Left renal cortex interstitium (tissue), 4 donors: Measurements from ENCODE around the gene XPNPEP3. TPM values are rescaled to one million over a fixed set of nuclear protein-coding genes. Genes with fewer than 3 reads are reported as not detected.
"Not testable (repeated sequence)": the region's sequence is repeated elsewhere in the genome, so short reads cannot be mapped to it uniquely, and the experiment has no call there.

Experiments
- DNase-seq, 4 donors: peaks; one replicate each; pipeline ENCODE4 v3.0.0-alpha.2; 2013; ENCODE audit warnings: low read depth in 4 of 4, low spot score in 2 of 4, missing footprints in 1 of 4
- polyA plus RNA-seq, 4 donors: library from polyadenylated mRNA; unstranded; fragments of 120-200 nt; gene quantifications; one replicate each; pipeline ENCODE4 v1.2.1, GENCODE V29; 2013; ENCODE audit not compliant: insufficient read length in 4 of 4

Gene XPNPEP3
- polyA plus RNA-seq, 4 donors, result 18.3 to 25.6 (median 23.3) TPM

- DNase-seq, result peak in 2 of 4 donors; percentile 24 to 37
Observed at GRCh38 chr22:40855979-40856512, 902 bp upstream of the XPNPEP3 start.

DNA sequence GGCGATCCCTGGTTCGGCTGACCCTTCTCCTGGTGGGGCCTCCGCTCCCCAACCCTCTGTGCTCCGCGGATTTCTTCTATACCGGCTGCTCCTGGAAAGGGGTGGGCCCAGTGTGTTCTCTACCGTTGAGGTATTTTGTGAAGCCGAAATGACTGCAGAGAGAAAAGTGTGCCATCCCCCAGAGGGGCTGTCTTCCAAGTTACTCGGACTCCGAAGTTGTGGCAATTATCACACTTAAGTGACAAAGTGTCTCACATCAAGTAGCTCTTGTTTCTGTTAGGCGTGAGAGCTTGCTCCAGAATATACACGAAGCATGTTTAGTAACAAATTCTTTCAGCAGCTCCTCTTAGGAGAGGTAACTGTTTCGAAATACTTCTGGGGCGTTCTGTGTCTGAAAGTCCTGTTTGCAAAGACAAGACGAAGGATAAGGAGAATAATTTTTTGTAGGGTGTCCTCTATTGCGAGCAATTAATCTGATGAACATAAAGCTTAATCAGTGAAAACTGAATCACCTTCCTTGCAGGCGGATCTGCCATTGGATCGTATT lies 434 bp downstream of the XPNPEP3 start:
- DNase-seq, result no peak

- DNase-seq, result no peak
Observed at GRCh38 chr22:40862013-40862412, 5.1 kb downstream of the XPNPEP3 start, which contains the start of gene DNAJB7. TSS of gene DNAJB7 (minus strand) at chr22:40862113. CDS start at chr22:40861994, 119 bp downstream.

- DNase-seq, result no peak
Observed at GRCh38 chr22:40862537-40862936, 5.6 kb downstream of the XPNPEP3 start.

DNA sequence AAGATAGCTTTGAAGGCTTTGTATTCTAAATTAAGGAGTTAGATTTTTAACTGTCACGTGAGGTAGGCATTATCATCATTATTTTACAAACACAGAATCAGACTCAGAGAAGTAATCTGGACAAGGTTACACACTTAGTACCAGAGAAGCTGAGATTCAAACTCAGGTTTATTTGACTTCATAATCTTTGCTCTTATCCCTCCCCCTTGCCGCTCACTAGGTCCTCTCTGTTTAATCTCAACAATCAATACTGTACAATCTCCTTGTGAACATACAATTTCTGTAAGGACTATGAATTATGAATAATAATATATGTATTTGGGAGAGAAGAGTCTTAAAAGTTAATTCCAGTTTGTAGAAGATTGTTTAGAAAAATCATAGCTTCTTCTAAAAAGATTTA lies 10.2 kb downstream of the XPNPEP3 start:
- no peak for DNase-seq

DNA sequence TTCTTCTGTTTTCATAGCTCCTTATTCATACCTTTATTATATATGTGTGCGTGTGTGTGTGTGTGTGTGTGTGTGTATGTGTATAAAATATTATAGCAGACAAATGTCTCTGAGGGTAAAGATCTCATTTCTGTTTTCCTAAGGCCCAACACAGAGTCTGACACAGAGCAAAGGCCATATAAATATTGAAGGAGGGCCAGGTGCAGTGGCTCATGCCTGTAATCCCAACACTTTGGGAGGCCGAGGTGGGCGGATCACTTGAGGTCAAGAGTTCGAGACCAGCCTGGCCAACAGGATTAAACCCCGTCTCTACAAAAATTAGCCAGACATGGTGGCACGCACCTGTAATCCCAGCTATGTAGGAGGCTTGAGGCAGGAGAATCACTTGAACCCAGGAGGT lies 11.4 kb downstream of the XPNPEP3 start:
- DNase-seq, result not testable (repeated sequence)

GRCh38 chr22:40874016-40874415 lies 17.1 kb downstream of the XPNPEP3 start:
- DNase-seq, result no peak

GRCh38 chr22:40875111-40875510 lies 18.2 kb downstream of the XPNPEP3 start:
- DNase-seq, result no peak

GRCh38 chr22:40876907-40877306 lies 20.0 kb downstream of the XPNPEP3 start:
- no peak for DNase-seq

GRCh38 chr22:40877488-40877887 lies 20.5 kb downstream of the XPNPEP3 start:
- DNase-seq, result no peak

DNA sequence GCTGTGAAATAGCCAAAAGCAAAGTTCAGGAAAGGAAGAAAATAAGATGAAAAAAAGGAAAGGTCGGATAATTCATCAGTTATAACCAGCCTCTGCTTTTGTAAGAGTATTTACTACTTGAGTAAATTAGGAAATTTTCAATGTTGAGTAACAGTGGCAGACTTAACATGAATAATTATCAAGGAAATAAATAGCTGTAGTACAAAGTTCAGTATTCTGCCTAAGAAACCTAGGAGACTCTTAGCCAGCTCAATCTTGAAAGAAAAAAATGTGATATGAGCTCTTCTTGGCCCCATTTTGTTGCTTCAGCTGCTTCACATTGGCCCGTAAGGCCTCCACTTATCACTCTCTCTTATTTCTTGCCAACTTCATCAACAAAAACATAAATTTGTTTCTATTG lies 22.0 kb downstream of the XPNPEP3 start:
- no peak for DNase-seq

DNA sequence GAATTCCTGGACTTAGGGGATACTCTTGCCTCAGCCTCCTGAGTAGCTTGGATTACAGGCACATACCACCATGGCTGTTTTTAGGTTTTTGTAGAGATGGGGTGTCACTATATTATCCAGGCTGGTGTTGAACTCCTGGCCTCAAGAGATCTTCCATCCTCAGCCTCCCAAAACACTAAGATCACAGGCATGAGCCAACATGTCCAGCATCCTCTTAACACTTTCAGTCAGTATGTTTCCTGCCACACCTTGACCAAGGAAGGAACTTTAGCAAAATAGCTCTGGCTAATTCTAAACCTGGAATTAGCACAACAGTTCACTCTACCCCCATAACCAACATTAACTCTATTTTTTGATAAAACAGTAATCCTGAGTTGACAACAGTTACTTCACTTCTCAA lies 32.2 kb downstream of the XPNPEP3 start:
- no peak for DNase-seq

DNA sequence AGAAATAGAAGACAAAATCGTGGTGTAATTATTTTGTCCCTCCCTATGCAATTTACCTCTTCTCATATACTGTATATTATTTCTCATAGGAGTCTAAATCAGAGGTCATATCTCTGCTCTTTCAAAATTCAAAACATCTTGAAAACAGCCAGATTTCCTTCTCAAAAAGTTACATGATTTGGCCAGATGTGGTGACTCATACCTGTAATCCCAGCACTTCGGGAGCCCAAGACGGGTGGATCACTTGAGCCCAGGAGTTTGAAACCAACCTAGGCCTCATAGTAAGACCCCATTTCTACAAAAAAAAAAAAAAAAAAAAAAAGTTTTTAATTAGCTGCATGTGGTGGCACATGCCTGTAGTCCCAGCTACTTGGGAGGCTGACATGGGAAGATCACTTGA lies 33.9 kb downstream of the XPNPEP3 start:
- no peak for DNase-seq

DNA sequence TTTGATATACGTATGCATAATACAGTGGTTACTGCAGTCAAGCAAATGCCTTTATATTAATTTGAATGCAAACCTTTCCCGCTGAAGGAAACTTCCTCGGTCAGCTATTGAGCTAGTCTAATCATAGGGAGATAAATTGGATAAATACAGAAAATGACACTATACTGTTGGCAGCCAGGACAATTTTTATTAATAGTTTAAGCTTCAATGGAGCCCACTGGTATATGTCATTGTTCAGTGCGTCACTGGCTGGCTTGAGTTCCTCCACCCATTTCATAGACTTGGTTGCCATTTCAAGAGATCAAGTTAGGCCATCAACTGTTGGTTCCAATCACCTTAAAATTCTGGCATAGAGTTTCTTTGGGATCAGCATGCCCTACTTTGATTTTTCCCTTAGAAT lies 37.5 kb downstream of the XPNPEP3 start:
- no peak for DNase-seq

- DNase-seq, result peak in 2 of 4 donors; percentile 7 to 44
Observed at GRCh38 chr22:40898850-40899357, 42.0 kb downstream of the XPNPEP3 start.

- no peak for DNase-seq
Observed at GRCh38 chr22:40904101-40904500, 47.2 kb downstream of the XPNPEP3 start.

- no peak for DNase-seq
Observed at GRCh38 chr22:40908895-40909294, 51.9 kb downstream of the XPNPEP3 start.

DNA sequence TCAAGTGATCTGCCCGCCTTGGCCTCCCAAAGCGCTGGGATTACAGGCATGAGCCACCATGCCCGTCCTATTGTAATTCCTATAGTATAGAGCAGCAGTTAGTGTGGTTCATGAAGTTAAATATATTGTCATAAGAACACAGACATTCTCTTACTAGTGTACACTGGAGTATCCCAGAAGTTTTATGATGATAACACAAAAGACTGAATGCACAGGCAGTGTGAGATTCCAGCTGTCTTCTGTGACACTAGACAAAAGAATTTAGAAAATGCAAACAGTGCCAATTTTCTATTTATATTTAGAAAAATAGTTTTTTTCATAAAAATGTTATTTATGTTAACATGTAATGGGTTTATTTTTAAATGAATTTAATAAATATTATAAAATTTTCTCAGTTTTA lies 54.8 kb downstream of the XPNPEP3 start:
- no peak for DNase-seq

DNA sequence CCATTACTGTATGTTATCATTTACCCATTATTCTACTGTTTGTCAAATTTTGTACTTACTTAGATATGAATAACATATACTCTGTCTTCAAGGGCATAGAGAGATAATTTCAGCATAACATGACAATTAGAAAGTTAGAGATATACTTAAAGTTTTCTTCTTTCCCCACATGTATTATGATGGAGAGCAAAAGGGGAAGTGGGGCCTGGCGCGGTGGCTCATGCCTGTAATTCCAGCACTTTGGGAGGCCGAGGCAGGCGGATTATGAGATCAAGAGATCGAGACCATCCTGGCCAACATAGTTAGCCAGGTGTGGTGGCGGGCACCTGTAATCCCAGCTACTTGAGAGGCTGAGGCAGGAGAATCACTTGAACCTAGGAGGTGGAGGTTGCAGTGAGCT lies 56.0 kb downstream of the XPNPEP3 start:
- not testable (repeated sequence) for DNase-seq

- no peak for DNase-seq
Observed at GRCh38 chr22:40919446-40919845, 62.5 kb downstream of the XPNPEP3 start.

DNA sequence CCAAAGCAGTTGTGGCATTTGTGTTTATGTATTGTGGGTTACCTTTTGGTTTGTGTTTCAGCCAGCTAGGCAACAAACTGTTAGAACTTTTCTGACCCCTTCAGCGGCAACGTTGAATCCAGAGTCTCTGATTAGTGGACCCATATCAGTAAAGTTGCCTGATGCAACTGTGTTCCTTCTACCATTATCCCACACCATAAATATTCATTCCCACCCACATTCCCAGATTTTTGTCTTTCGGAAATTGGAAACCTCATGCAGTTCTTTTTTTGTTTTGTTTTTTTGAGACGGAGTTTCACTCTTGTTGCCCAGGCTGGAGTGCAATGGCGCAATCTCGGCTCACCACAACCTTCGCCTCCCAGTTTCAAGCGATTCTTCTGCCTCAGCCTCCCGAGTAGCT lies 63.6 kb downstream of the XPNPEP3 start:
- no peak for DNase-seq

DNA sequence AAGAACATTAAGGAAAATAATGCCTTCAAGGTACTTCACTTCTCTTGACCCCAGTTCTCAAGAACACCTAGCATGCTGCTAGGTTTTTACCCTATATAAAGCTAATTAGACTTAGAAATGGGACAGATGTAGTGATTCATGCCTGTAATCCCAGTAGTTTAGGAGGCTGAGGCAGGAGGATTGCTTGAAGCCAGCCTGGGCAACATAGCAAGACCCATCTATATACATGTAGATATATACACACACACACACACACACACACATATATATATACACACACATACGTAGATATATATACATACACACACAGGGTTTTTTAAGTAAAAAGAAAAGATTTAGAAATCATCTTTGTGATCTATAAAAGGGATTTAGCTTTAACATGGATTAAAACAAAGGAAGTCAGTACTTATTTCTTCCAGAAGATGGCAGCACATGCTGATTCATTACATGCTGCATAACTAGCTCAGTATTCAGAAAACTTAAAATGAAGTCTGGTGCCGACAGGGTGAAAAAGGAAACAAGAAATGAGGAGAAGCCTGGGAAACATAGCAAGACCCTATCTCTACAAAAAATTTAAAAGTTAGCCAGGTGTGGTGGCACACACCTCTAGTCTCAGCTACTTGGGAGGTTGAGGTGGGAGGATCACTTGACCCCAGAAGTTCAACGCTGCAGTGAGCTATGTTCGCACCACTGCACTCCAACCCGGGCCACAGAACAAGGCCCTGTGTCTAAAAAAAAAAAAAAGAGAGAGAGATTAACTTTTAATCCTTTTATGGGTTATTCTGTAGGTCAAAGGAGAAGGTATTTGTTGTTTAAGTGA lies 65.7 kb downstream of the XPNPEP3 start:
- peak in 2 of 4 donors; percentile 50 to 56 for DNase-seq
